HUDEP-2 (cell line): ENCODE measurements around the gene DHRSX.
"Not testable (repeated sequence)": the region's sequence is repeated elsewhere in the genome, so short reads cannot be mapped to it uniquely, and the experiment has no call there.

Experiments
- DNase-seq, 76 experiments: peaks; one replicate each; lab custom pipeline; 2025; ENCODE audit not compliant: unreplicated experiment in 76 of 76; lab: John Stamatoyannopoulos, UW

DHRSX gene

GRCh38 chrX:2369206-2369605, 131.6 kb downstream of the DHRSX start:
- no peak for DNase-seq

DNA sequence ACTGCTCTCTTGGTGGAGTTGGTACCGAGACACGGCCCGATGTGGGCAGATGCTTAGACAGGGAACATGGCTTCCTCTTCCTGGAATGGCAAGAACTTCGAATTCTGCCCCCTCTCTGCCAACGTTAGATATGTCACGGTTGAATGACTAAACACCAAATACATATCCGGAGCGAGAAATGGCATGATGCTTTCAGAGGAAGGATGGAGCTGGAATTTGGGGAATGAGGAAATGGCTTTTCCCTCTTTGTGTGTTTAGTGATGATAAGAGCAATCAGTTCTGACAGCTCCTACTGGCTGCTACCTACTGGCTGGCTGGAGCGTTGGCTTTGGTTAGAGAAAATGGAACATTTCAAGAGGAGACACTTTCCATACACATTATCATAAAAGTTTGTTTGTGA, 140.0 kb downstream of the DHRSX start:
- no peak for DNase-seq

- not testable (repeated sequence) for DNase-seq
These were observed 141.3 kb downstream of the DHRSX start for GRCh38 chrX:2359522-2359921.

DNA sequence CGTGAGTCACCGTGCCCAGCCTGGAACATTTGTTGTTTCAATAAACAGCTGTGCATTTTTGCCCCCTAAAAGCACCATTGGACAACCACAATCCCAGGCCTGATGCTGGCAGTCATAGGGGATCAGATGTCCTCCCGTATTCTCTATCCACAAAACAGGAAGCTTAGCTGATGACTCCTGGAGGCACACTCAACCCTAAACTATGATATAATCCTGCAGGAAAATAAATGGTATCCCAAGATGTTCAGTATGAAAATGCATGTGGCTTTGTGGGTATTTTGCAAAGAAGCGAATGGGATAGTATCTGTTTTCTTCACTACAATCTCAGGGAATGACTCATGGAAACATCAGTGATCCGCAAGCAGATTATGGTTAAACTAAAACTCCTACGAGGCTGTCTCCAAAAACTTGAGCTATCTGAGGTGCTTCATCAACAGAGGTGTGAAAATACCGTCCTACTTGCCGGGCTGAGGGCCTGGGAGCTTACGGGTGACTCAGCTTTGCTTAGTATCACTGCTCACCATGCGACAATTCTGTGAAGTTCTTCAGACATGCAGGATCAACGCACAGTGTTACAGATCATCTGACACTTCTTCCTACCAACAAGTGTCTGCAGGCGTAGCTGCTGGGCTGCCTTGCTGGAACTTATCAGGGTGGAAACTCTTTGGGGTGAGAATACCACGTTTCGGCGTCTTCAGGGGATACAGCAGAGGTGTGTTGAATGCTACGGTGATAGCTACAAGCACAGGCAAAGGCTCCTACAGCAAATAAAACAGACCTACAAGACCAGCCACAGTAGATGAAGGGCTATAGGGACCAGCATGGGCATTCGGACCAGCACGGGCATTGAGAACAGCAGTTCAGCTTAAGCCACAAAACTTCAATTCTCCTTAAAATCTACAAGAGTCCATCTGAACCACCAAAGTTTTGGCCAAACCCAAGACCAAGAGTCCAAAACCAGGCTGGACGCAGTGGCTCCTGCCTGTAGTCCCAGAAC, 148.5 kb downstream of the DHRSX start:
- no peak for DNase-seq

DNA sequence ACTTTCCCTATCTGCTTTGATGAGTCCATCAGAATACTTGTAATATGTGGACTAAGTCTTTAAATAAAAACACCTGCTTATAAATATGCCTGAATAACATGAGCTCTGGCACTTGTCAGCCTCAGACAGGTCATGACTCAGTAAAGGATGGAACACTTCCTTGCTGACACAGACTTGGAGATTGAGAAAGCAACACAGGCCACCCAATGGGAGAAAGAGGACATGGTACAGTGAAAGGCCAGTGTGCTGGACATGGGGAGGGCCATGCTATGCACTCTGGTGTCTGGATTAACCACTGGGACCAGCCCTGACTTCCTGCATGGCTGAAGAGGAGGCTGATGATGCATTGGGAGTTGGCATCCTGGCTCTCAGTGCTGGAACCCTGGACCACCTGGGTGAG, 149.5 kb downstream of the DHRSX start:
- no peak for DNase-seq

GRCh38 chrX:2350703-2351102, 150.1 kb downstream of the DHRSX start:
- not testable (repeated sequence) for DNase-seq

- not testable (repeated sequence) for DNase-seq
These were observed 150.7 kb downstream of the DHRSX start for GRCh38 chrX:2350036-2350435.

- no peak for DNase-seq
These were observed 152.6 kb downstream of the DHRSX start for GRCh38 chrX:2348211-2348610.

DNA sequence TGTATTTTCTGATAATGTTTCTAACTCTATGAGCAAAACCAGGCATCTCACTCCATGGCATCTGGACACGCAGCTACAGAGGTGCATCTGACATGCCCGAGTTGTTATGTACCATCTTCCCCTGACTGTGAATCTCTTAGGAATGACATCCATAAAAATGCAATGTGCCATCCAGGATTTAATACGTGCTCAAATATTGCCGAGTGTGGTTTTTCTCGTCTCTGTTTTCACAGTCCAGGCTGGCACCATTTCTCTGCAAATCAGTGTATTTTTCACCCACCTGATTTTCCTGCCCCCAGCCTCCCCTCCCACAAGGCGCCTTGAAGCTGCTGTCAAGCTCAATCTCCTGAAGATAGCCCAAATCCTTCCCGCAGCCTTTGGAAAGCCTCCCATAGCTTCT, 154.6 kb downstream of the DHRSX start:
- no peak for DNase-seq

DNA sequence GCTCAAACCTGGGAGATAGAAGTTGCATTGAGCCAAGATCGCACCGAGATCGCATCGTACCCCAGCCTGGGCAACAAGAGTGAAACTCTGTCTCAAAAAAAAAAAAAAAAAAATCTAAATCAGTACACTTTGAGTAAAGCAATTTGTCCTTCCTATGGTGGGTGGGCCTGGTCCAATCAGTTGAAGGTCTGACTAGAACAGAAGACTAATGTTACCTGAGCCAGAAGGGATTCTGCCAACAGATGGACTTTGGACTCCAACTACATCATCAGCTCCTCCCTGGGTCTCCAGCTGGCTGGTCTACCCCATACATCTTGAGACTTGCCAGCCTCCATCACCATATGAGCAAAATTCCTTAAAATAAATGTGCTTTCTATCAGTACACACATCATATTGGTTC, 155.2 kb downstream of the DHRSX start:
- DNase-seq = no peak

GRCh38 chrX:2343413-2343812, 157.4 kb downstream of the DHRSX start:
- DNase-seq = no peak

- DNase-seq = no peak
These were observed 157.9 kb downstream of the DHRSX start for GRCh38 chrX:2342874-2343273.

DNA sequence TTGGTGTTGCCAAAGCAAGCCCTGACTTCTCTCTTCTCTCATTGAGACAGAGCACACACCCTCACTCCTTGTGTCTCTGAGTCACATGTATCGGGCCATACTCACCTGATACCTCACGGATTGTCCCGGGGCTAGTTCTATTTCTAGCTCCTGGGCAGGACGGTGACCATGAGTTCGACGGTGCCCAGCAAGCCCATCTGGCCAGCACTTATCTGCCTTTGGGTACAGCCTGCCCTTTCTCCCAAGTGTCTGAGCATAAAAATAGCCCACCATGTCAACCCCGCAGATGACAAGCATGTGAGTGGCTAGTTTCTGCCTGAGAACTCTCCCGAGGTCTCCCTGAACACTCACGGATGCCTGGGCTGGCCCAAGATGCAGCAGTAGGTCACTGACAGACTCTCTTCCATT, 158.5 kb downstream of the DHRSX start:
- no peak for DNase-seq

- no peak for DNase-seq
These were observed 159.8 kb downstream of the DHRSX start for GRCh38 chrX:2340991-2341390.

DNA sequence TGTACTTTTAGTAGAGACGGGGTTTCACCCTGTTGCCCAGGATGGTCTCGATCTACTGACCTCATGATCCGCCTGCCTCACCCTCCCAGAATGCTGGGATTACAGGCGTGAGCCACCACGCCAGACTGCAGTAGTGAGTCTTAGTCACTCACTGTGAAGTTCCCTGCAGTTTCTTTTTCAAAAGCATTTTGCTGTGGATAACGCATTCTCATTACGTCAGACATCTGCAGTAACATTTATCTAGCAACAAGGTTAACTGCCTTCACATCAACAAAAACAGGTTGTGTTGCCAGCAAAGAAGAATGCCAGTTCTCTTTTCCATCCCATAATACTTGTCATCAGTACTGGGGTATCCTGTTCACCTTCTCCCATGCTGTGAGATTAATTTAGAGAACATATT, 164.6 kb downstream of the DHRSX start:
- no peak for DNase-seq

DNA sequence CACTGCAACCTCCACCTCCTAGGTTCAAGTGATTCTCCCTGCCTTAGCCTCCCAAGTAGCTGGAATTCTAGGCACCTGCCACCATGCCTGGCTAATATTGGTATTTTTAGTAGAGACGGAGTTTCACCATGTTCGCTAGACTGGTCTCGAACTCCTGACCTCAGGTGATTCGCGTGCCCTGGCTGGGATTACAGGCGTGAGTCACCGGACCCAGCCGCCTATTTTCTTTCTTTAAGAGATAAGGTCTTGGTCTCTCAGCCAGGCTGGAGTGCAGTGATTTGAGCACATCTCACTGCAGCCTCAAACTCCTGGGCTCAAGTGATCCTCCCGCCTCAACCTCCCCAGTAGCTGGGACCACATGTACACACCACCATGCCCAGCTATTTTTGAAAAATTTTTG, 166.5 kb downstream of the DHRSX start:
- no peak for DNase-seq

- no peak for DNase-seq
These were observed 168.5 kb downstream of the DHRSX start for GRCh38 chrX:2332252-2332651.

GRCh38 chrX:2330910-2331309, 169.9 kb downstream of the DHRSX start:
- DNase-seq = no peak

GRCh38 chrX:2330487-2330886, 170.3 kb downstream of the DHRSX start:
- DNase-seq = no peak

- no peak for DNase-seq
These were observed 173.4 kb downstream of the DHRSX start for GRCh38 chrX:2327423-2327822.

- no peak for DNase-seq
These were observed 175.5 kb downstream of the DHRSX start for GRCh38 chrX:2325076-2325784.

GRCh38 chrX:2324151-2324550, 176.6 kb downstream of the DHRSX start:
- no peak for DNase-seq
